HG02759 (cell line): ENCODE measurements around the gene EXOSC6.
"Not testable (repeated sequence)": the region's sequence is repeated elsewhere in the genome, so short reads cannot be mapped to it uniquely, and the experiment has no call there.

ENCODE experiments used
- ATAC-seq: cut with Tn5 transposase; IDR thresholded peaks from one replicate; pipeline ENCODE4 v1.9.1; 2021; ENCODE audit warnings: mild to moderate bottlenecking, moderate library complexity; ENCODE audit not compliant: unreplicated experiment

The EXOSC6 gene

DNA sequence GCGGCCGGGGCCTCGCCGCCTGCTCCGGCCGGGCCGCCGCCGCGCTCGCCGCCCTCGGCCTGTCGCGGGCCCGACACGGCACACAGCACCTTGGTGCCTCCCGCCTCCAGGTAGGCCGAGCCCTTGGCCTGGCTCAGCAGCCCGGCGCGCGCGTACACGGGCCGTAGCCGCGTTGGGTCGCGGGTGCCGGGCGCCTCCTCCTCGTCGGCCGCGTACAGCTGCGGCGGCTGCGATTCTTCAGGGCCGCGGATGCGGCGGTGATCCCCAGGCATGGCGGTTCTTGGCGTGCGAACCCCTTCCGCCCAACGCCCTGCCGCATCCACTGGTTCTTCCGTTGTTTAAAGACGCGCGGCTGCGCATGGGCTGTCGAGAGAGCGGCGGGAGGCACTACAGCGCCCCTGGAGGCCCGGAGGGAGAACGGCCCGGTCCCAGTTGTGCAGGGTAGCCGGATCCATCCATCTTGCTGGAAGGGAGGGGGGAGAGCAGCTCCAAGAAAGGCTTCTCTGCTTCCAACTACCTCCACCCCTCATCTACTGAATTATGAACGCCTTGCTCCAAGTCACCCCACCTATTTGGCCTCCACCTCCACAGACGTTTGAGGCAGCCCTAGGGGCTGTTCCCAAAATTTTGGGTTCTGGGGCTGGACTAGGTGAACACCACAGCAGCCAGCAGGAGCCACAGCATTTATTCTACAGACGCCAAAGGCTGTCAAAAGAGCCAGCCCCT lies at the start of gene EXOSC6:
Gene EXOSC6, minus strand, starts transcription at position 312 of the 726 bp plus-strand sequence. Its CDS starts 40 bp downstream, at position 272.
- ATAC-seq, result peak; percentile 88

DNA sequence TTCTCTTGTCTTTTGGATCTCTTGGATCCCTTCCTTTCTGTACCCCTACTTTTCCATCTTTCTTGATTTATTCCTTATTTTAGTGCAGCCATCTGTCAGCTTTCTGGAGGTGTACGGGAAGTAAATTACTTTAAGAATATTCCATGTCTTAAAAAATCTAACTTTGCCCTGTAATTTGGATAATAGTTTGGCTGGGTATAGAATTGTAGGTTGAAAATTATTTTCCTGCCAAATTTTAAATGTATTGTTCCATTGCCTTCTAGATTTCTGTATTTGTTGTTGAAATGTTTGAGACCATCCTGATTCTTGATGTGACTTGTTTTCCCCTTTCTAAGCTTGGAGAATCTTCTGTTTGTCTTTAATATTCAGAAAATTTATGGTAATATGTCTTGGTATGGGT lies 49.4 kb upstream of the EXOSC6 start:
- no peak for ATAC-seq

DNA sequence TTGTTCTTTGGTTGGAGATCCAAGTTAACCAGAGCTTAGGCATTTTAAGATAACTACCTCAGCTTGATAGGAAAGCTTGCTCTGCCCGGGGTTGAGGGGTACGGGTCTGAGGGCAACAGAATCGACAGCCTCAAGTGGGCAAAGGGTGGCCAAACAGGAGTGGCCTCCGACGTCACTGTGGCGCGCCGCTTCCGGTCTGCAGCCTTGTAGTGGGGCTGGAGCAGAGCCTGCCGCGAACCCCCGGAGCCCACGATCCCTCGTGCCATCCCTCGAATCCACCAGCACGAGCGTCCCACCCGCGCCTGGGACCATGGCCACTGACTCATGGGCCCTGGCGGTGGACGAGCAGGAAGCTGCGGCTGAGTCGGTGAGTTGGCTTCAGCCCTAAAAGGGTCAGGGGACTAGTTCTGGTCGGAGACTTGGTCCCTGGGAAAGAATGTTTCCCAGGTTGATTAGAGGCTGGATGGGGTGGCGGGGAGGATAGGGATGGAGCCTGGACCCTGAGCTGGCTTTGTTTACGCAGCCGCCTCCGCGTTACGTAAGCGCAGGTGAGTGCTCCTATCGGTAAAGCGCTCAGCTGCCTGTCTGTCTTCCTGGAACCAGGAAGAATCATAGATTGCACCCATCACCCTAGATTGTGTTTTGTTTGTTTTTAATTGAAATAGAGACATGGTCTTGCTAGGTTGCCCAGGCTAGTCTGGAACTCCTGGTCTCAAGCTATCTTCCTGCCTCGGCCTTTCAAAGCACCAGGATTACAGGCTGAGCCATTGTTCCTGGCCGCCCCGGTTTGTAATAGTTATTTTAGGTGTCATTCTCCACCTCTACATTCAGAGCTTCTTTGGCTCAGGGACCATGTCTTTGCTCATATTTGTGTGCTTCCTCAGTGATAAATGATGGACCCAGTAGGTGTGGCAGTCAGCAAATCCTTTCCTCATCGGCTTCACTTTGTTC lies 47.5 kb upstream of the EXOSC6 start, which contains the start of gene DDX19B:
Gene DDX19B, plus strand, starts transcription at position 199 of the 951 bp plus-strand sequence. Its CDS starts 112 bp downstream, at position 311.
- ATAC-seq, result peak; percentile 91

DNA sequence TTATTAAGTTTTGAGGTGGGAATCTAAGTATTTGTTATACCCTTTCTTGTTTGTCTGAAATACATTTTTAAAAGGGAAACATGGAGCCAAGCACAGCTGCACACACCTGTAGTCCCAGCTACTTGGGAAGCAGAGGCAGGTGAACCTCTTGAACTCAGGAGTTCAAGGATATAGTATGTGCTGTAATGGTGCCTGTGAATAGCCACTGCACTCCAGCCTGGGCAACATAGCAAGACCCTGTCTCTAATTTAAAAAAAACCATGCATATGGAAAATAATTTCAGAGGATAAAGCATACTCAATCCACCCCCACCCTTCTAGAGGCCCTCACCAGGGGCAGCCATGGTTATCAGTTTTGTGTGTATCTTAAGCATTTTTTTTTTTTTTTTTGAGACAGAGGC lies 43.9 kb upstream of the EXOSC6 start:
- ATAC-seq, result no peak

DNA sequence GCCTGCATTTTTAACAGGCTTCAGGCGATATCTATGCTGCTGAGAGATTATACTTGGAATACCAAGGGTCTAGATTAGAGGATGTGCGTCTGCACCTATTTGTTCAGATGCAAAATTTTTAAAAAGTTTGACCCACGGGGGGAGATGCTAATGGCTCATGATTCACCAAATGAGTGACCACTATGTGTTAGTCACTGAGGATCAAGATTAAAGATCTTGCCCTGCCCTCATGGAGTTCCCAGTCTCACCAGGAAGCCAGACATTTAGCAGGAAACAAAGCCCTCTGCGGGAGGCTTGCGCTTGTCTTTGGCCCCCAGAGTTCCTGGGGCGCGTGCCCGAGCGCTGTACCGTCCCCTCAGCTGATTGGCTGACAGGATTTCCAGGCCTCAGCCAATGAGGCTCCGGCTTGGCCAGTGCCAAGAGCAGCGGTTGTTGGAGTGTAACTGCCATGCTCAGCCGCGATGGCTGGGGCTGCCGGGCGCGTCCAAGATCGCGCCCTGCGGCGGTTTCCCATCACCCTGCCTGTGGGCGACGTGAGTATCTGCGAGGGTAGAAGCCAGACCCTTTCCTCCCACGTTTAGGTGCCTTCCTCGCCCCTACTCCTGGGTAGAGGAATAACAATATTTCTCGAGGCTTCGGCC lies 42.8 kb upstream of the EXOSC6 start:
- no peak for ATAC-seq

DNA sequence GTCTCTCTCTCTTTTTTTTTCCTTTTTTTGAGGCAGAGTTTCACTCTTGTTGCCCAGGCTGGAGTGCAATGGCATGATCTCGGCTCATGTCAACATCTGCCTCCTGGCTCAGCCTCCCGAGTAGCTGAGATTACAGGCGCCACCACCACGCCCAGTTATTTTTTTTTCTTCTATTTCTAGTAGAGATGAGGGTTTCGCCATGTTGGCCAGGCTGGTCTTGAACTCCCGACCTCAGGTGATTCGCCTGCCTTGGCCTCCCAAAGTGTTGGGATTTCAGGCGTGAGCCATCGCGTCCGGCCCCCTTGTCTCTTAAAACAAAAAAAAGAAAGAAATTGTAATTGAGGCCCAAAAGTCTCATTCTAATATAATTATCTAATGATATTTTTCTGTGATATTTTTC lies 40.4 kb upstream of the EXOSC6 start:
- ATAC-seq, result not testable (repeated sequence)

DNA sequence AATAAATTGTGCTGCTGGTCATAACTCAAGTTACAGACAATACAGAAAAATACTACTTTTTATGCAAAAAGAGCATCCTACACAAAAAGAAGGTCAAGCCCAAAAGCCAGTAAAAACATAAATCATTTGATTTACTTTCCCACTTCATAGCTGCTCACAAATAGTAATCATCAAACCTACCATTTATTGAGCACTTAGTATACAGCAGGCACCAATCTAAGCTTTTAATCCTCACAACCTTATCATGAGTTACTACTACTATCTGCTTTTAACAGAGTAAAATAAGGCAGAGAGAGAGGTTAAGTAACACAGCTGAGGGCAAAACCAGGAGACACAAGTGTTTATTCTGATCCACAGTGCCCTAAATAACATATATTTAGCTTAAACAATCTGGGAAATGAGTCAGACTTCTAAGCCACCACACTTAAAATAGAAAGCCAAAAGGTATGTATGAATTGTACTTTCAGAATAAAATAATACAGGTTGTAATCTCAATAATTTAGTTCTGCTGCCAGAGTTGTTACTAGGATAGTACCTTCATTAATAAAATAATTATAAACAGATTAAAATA lies 39.3 kb upstream of the EXOSC6 start:
- ATAC-seq, result no peak

DNA sequence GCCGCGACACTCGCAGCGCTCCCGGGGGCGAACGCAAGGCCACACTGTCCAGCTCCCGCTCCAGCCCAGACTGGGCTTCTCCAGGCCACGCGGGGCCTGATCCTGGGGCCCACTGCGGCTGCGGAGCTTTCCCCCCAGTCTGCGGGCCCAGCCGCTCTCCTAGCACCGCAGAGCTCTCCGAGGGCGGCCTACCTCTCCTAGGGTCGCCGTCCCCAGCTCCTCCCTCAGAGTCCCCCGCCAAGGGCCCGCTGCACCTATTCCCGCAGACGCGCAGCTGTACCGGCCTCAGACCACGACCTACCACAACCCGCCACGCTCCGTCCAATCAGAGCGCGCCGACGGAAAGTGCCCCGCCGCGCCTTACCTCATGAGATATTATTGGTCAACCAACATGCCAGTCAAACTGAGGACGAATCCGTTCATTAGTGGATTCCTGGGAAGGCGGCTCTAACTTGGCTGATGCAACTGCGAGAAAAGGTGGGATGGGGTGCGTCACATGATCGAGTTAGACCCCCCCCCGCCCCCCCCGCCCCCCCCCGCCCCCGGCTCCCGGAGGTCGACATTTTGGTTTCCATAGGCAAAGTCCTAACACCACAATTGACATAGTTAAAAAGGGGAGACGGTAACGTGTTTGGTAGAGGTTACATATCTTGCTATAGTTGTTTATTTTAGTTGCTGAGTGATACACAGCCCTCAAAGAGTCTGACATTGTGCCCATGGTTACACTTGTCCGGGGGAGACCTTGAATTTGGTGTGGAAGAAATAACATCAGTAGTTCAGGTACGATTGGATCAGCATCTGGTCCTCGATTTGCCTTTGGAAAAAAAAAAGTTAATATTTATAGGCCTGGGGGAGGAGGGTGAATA lies 37.7 kb upstream of the EXOSC6 start, which contains the start of gene AARS1:
Gene AARS1, minus strand, starts transcription at position 278 of the 866 bp plus-strand sequence. CDS start 6,743 bp downstream, outside the sequence.
- peak; percentile 97 for ATAC-seq

DNA sequence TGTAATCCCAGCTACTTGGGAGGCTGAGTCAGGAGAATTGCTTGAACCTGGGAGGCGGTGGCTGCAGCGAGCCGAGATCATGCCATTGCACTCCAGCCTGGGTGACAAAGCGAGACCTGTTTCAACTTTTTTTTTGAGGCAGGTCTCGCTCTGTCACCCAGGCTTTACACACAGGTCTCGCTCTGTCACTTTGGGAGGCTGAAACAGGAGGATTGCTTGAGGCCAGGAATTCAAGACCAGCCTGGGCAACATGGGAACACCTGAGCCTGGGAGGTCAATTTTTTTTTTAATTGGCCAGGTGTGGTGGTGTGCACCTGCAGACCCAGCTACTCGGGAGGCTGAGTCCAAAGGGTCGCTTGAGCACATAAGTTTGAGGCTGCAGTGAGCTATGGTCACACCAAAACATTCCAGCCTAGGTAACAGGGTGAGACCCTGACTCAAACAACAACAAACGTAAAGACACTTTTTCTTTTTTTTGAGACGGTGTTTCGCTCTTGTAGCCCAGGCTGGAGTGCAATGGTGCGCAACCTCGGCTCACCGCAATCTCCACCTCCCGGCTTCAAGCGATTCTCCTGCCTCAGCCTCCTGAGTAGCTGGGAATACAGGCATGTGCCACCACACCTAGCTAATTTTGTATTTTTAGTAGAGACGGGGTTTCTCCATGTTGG lies 35.7 kb upstream of the EXOSC6 start:
- not testable (repeated sequence) for ATAC-seq

DNA sequence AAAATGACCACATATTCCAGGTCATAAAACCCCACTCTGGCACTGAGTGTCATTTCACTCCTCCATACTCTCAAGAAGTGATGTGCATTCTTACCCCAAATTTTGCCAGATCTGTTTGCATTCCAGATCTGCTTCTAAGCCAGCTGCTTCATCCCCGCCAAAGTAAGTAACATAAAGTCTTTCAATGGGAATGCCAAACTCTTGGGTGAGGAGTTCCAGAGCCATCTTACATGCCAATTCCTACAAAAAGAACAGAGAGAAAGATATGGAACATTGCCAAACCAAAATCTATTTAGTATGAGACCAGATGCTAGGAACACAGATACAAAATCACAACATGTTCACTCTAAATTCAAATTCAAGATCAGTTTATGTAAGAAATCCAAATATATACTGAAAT lies 24.7 kb upstream of the EXOSC6 start:
- no peak for ATAC-seq

DNA sequence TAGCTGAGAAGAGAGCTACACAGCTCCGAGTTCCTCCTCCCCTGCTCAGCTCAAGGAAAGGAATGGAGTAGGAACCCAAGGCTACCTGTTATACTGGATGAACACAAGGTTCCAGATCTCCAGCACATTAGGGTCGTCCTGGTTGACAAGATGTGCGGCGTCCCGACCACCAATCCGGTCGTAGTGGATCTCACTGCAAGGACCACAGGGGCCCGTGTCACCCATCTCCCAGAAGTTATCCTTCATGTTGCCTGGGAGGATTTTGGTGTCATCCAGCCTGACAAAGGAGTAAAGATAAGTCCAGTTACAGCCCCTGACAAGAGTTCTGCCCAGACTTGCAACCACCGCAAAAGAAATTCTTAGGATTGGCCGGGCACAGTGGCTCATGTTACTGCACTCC lies 20.0 kb upstream of the EXOSC6 start:
- ATAC-seq, result no peak

DNA sequence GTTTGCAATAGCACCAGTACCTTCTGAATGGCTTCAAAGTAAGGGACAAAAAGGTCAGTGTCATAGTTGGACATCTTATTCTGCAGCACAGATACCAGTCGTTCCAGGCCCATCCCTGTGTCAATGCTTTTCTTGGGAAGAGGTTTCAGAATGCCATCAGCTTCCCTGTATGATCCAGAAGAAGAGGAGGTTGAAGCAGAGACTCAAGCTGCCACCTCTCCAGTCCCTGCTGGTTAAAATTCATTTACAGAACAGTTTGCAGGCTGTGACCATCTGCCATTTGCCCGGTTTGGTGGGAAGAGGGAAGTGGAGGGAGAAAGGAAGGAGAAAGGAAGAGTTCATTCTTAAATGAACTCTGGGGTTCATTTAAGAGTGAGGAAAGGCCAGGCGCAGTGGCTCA lies 18.4 kb upstream of the EXOSC6 start:
- no peak for ATAC-seq

DNA sequence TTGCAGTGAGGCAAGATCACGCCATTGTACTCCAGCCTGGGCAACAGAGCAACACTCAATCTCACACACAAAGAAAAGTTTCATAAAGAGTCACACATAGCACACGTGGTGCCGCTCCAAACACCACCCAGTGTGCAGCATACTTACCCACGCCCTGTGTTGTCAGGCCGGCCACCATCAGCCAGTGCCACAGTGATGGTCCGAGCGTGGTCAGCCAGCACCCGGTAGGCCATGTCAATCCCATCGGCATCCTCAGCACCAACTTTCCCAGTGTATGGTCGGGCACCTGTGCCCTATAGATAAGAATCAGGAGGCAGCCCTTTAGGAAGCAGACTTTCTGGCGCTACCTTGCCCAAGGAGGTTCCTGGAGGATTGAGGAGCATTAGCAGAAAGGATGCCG lies 17.7 kb upstream of the EXOSC6 start:
- no peak for ATAC-seq

DNA sequence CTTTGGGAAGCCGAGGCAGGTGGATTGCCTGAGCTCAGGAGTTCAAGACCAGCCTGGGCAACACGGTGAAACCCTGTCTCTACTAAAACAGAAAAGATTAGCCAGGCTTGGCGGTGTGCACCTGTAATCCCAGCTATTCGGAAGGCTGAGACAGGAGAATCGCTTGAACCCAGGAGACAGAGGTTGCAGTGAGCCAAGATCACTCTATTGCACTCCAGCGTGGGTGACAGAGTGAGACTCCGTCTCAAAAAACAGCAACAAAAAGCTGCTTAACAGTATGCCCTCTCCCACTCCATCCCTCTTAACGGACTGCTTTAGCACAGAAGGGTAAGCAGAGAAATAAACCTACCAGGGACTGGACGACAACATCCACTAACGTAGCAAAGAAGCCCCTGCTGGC lies 16.2 kb upstream of the EXOSC6 start:
- ATAC-seq, result not testable (repeated sequence)

DNA sequence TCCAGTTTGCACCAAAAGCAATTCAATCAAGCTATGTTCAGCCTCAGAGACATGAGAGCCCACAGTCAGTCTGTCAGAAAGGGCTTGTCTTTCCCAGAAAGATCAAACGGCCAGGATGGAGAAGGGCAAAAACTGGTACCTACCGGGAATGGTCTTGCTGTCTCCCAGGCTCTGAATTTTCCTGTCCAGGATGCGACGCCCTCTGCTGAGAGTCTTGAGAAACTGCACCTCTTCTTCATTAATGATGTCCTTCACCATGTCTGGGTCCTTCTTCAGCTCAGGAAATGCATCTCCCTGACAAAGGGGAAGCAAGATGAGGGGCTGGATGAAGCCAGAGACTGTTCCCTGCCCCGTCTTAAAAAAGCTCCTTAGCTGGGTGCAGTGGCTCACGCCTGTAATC lies 15.8 kb upstream of the EXOSC6 start:
- no peak for ATAC-seq

DNA sequence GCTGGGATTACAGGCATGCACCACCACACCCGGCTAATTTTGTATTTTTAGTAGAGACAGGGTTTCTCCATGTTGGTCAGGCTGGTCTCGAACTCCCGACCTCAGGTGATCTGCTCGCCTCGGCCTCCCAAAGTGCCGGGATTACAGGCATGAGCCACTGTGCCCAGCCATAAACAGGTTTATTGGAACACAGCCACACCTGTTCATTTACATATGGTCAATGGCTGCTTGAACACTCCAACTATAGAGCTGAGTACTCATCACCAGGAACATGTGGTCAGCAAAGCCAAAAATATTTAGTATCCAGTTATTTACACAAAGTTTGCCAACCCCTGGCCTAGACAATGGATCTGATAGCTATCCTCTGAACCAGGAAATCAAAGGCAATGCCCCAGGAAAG lies 8.2 kb upstream of the EXOSC6 start:
- not testable (repeated sequence) for ATAC-seq

DNA sequence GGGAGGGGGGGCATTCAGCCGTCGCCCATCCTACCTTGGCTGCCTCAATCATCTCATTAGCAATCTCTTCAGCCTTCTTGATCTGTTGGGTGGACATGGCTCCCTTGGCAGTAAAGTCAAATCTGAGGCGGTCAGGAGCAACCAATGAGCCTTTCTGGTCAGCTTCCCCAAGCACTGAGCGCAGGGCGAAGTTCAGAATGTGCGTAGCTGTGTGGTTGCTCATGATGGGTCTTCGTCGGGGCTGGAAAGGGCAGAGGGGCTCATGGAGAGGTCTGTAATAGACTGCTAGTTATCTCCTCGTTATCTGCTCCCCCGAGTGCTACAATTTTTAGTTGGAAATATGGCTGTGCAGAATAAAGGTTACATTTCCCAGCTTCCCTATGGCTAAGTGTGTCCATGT lies 7.2 kb upstream of the EXOSC6 start:
- ATAC-seq, result no peak

DNA sequence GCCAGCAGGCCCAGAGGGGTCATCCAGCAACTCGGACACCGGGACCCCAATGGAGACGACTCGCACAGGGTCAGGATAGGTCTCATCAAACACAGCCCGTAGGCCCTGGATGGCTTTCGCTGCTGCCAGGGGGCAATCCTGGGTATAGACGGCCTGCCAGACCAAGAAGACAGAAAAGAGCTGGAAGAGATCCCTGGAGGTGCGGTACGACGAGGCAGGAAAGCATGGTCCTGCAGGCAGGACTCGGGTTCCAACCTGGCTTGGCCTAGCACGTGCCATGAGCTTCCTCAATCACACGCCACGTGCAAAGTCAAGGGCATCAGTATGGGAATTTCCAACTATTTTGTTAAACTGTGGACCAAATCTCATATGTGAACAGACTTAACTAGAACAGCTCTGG lies 6.3 kb upstream of the EXOSC6 start:
- ATAC-seq, result no peak

DNA sequence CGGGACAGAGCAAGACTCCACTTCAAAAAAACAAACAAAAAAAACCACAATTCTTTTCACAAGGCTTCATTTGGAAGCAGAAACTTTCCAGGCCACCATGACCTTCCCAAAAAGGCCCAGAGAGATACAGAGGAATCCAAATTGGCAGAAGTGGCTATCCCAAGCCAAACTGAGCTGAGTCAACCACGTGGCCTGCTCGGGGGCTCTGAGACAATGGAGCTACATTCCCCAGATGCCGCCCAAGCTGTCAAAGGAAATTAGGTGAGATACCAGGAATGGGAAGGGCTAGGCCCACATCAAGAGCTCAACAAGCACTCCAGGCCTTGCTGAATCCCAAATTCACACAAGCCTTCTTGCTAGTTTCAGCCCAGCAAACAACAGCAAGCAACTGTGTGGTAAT lies 5.7 kb upstream of the EXOSC6 start:
- ATAC-seq, result no peak
